ENCODE results near the gene PRPF38B. TPM values are rescaled to one million over a fixed set of nuclear protein-coding genes. Genes with fewer than 3 reads are reported as not detected.
"Not testable (repeated sequence)": the region's sequence is repeated elsewhere in the genome, so short reads cannot be mapped to it uniquely, and the experiment has no call there.

PRPF38B gene
- polyA plus RNA-seq, 3 donors, result 69.7 to 72.0 (median 70.1) TPM

- DNase-seq (ENCODE audit: low read depth in 3 of 3, low spot score in 2 of 3), result no peak
These were observed 13.4 kb upstream of the PRPF38B start for GRCh38 chr1:108678706-108679105.

- DNase-seq (ENCODE audit: low read depth in 3 of 3, low spot score in 2 of 3), result no peak
These were observed 12.4 kb upstream of the PRPF38B start for GRCh38 chr1:108679586-108680213.

GRCh38 chr1:108681701-108682100, 10.4 kb upstream of the PRPF38B start:
- DNase-seq (ENCODE audit: low read depth in 3 of 3, low spot score in 2 of 3), result not testable (repeated sequence)

GRCh38 chr1:108685529-108685928, 6.6 kb upstream of the PRPF38B start:
- DNase-seq (ENCODE audit: low read depth in 3 of 3, low spot score in 2 of 3), result no peak

- DNase-seq (ENCODE audit: low read depth in 3 of 3, low spot score in 2 of 3), result no peak
These were observed 5.3 kb upstream of the PRPF38B start for GRCh38 chr1:108686614-108687313.

- DNase-seq (ENCODE audit: low read depth in 3 of 3, low spot score in 2 of 3), result no peak
These were observed 775 bp upstream of the PRPF38B start for GRCh38 chr1:108691128-108691941.

- peak in 2 of 3 donors; percentile 66 to 73 for DNase-seq (ENCODE audit: low read depth in 3 of 3, low spot score in 2 of 3)
These were observed 880 bp downstream of the PRPF38B start for GRCh38 chr1:108692724-108693655.

- DNase-seq (ENCODE audit: low read depth in 3 of 3, low spot score in 2 of 3), result no peak
These were observed 3.4 kb downstream of the PRPF38B start for GRCh38 chr1:108695535-108695934.

GRCh38 chr1:108699375-108700332, 7.5 kb downstream of the PRPF38B start:
- DNase-seq (ENCODE audit: low read depth in 3 of 3, low spot score in 2 of 3), result no peak

- no peak for DNase-seq (ENCODE audit: low read depth in 3 of 3, low spot score in 2 of 3)
These were observed 9.2 kb downstream of the PRPF38B start for GRCh38 chr1:108701176-108701849.

GRCh38 chr1:108702109-108702508, 10.0 kb downstream of the PRPF38B start:
- DNase-seq (ENCODE audit: low read depth in 3 of 3, low spot score in 2 of 3), result not testable (repeated sequence)

- DNase-seq (ENCODE audit: low read depth in 3 of 3, low spot score in 2 of 3), result no peak
These were observed 11.8 kb downstream of the PRPF38B start for GRCh38 chr1:108703939-108704338.

- DNase-seq (ENCODE audit: low read depth in 3 of 3, low spot score in 2 of 3), result no peak
These were observed 12.4 kb downstream of the PRPF38B start for GRCh38 chr1:108704496-108704895.

GRCh38 chr1:108706643-108707042, 14.5 kb downstream of the PRPF38B start:
- no peak for DNase-seq (ENCODE audit: low read depth in 3 of 3, low spot score in 2 of 3)

GRCh38 chr1:108708691-108709660, 16.9 kb downstream of the PRPF38B start:
- DNase-seq (ENCODE audit: low read depth in 3 of 3, low spot score in 2 of 3), result no peak

- no peak for DNase-seq (ENCODE audit: low read depth in 3 of 3, low spot score in 2 of 3)
These were observed 20.6 kb downstream of the PRPF38B start, which contains the start of gene FNDC7 for GRCh38 chr1:108712606-108713150. Gene FNDC7, plus strand, starts transcription at chr1:108712908. Its CDS starts 26 bp downstream, at chr1:108712934.

GRCh38 chr1:108715932-108716331, 23.8 kb downstream of the PRPF38B start:
- DNase-seq (ENCODE audit: low read depth in 3 of 3, low spot score in 2 of 3), result no peak

All from right renal cortex interstitium (tissue), 3 donors.